ENCODE results near the gene IL34.

DNA sequence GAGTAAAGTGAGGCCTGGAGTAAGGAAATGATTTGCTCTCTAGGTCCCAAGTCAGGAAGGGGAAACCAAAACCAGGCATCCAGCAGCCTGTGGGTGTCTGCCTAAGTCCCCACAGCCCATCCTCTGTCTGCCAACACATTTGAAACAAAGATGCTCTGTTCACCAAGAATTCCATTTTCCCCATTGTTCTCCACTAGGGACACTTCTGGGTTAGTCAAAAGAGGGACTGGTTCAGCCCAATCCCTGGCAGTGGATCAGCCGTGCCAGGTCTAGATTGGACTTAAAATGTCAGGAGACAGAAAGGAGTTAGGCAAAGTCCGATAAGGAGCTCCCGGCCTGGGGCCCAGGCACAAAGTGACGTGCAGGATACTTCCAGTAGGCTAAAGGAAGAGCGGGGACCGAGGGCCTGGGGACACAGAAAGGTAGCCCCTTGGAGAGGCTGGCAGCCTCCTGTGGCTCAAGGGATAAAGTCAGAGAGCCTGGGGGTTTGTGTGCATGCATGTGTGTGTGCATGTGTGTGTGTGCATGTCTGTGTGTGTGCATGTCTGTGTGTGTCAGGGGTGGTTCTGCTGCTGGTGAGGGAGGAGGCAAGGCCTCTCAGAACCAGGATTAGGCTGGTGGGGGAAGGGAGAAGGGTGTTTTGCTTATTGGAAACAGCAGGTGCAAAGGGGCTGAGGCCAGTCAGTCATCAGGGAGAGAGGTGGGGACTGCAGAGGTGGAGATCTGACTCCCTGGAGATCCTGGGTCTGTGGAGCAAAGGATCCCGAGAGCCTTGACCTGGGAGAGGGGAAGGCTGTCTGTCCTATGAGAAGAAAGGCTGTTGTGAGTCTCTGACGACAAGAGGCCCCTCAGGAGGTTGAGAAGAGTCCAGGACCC, 41.7 kb upstream of the IL34 start:
- no peak for TF ChIP-seq POLR2AphosphoS5 (IDR thresholded peaks at IDR 0.05; ENCODE audit: low read depth, low read length)
- no peak for TF ChIP-seq TAF1 (IDR thresholded peaks at IDR 0.05; ENCODE audit: low read depth, low read length)
- no peak for TF ChIP-seq POLR2A (IDR thresholded peaks at IDR 0.05; ENCODE audit: low read depth, low read length)
- no peak for TF ChIP-seq SPI1 (IDR thresholded peaks at IDR 0.05; ENCODE audit: low read depth, low read length)

All from GM12891 (cell line).